Endothelial cell of umbilical vein (primary cell): Measurements from ENCODE around the gene TMEM154.

Experiments used
- EZH2 ChIP-seq: IDR thresholded peaks from 2 replicates; pipeline ENCODE4 v1.6.1; 2012; ENCODE audit warnings: borderline replicate concordance, low read depth, mild to moderate bottlenecking, moderate library complexity, low read length, inconsistent platforms; ENCODE audit not compliant: severe bottlenecking
- GATA2 ChIP-seq: IDR thresholded peaks from 2 replicates; pipeline ENCODE4 v1.7.0; 2011; ENCODE audit warnings: low read depth, mild to moderate bottlenecking, moderate library complexity, mixed read lengths, low read length; ENCODE audit not compliant: insufficient read length, insufficient read depth
- JUN ChIP-seq: IDR thresholded peaks from 2 replicates; pipeline ENCODE4 v1.6.1; 2011; ENCODE audit warnings: borderline replicate concordance, low read depth; ENCODE audit not compliant: insufficient read length, insufficient read depth
- MAX ChIP-seq: IDR thresholded peaks from 2 replicates; pipeline ENCODE4 v1.6.1; 2011; ENCODE audit not compliant: insufficient read depth, insufficient read length
- POLR2A ChIP-seq: IDR thresholded peaks from 2 replicates; pipeline ENCODE4 v1.6.1; 2012; ENCODE audit warnings: low read depth, mild to moderate bottlenecking, control low read depth, low read length
- POLR2AphosphoS5 ChIP-seq: IDR thresholded peaks from 2 replicates; pipeline ENCODE4 v1.6.1; 2012; ENCODE audit warnings: low read depth, mild to moderate bottlenecking, control low read depth, low read length, moderate library complexity; ENCODE audit not compliant: insufficient read depth
- TF ChIP-seq, protein P1 (sequence below), 2 donors: IDR thresholded peaks; 1 replicate in 1 of 2; 2 replicates in 1 of 2; pipeline ENCODE4 v1.5.1; 2011; ENCODE audit warnings: low read length in 2 of 2, mild to moderate bottlenecking in 2 of 2, moderate library complexity in 2 of 2, control low read depth in 1 of 2, inconsistent platforms in 1 of 2, low read depth in 1 of 2; ENCODE audit not compliant: insufficient read depth in 1 of 2; ENCODE audit errors: extremely low read depth in 1 of 2

GRCh38 chr4:152728343-152728742, 48.5 kb upstream of the TMEM154 start:
- TF ChIP-seq, protein P1, sequence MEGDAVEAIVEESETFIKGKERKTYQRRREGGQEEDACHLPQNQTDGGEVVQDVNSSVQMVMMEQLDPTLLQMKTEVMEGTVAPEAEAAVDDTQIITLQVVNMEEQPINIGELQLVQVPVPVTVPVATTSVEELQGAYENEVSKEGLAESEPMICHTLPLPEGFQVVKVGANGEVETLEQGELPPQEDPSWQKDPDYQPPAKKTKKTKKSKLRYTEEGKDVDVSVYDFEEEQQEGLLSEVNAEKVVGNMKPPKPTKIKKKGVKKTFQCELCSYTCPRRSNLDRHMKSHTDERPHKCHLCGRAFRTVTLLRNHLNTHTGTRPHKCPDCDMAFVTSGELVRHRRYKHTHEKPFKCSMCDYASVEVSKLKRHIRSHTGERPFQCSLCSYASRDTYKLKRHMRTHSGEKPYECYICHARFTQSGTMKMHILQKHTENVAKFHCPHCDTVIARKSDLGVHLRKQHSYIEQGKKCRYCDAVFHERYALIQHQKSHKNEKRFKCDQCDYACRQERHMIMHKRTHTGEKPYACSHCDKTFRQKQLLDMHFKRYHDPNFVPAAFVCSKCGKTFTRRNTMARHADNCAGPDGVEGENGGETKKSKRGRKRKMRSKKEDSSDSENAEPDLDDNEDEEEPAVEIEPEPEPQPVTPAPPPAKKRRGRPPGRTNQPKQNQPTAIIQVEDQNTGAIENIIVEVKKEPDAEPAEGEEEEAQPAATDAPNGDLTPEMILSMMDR (IDR thresholded peaks at IDR 0.05; ENCODE audit: extremely low read depth in 1 of 2, insufficient read depth in 1 of 2, low read depth in 1 of 2, low read length in 2 of 2), result no peak
- TF ChIP-seq EZH2, result no peak
- TF ChIP-seq POLR2AphosphoS5, result no peak
- no peak for TF ChIP-seq POLR2A
- no peak for TF ChIP-seq MAX
- TF ChIP-seq JUN, result no peak
- no peak for TF ChIP-seq GATA2
